Stomach (tissue), 9 donors: ENCODE measurements around the gene NYAP1. TPM values are rescaled to one million over a fixed set of nuclear protein-coding genes. Genes with fewer than 3 reads are reported as not detected.
"Not testable (repeated sequence)": the region's sequence is repeated elsewhere in the genome, so short reads cannot be mapped to it uniquely, and the experiment has no call there.

ENCODE experiments used
- DNase-seq, 2 donors: peaks; one replicate each; pipeline versions ENCODE4 v3.0.0 to v3.0.0-alpha.2; 2013 to 2019
- H3K27ac ChIP-seq, 5 donors: fragments of 200-600 bp in 4 of 5; sonication (generic) in 4 of 5; one replicate each; pipeline ENCODE4 v1.5.1; 2013 to 2019; ENCODE audit warnings: mild to moderate bottlenecking in 1 of 5, moderate library complexity in 1 of 5
- H3K27me3 ChIP-seq, 3 donors: fragments of 200-600 bp; sonication (generic); one replicate each; pipeline ENCODE4 v1.5.1; 2017 to 2019; ENCODE audit warnings: mixed run types in 1 of 3
- H3K36me3 ChIP-seq, 4 donors: fragments of 200-600 bp; sonication (generic); 1 replicate in 3 of 4; 2 replicates in 1 of 4; pipeline ENCODE4 v1.5.1; 2016 to 2019
- H3K4me1 ChIP-seq, 4 donors: fragments of 200-600 bp; sonication (generic); one replicate each; pipeline ENCODE4 v1.5.1; 2016 to 2019
- H3K4me3 ChIP-seq, 4 donors: fragments of 200-600 bp; sonication (generic) in 3 of 4; one replicate each; pipeline ENCODE4 v1.5.1; 2016 to 2019; ENCODE audit warnings: mild to moderate bottlenecking in 1 of 4
- H3K9me3 ChIP-seq, 4 donors: fragments of 200-600 bp; sonication (generic); one replicate each; pipeline ENCODE4 v1.5.1; 2016 to 2019
- EP300 ChIP-seq: sonication (generic); formaldehyde crosslinking; IDR thresholded peaks from one replicate; pipeline ENCODE4 v1.6.1; 2017; ENCODE audit warnings: antibody characterized with exemption
- POLR2A ChIP-seq, 4 donors: fragments of 450-650 bp; IDR thresholded peaks; one replicate each; pipeline ENCODE4 v1.6.1; 2016; ENCODE audit warnings: antibody characterized with exemption in 4 of 4, control low read depth in 2 of 4, mild to moderate bottlenecking in 1 of 4, moderate library complexity in 1 of 4
- POLR2AphosphoS5 ChIP-seq, 3 donors: sonication (generic); formaldehyde crosslinking; IDR thresholded peaks; one replicate each; pipeline ENCODE4 v1.6.1; 2016; ENCODE audit warnings: antibody characterized with exemption in 3 of 3
- WGBS, 5 donors: extraction: QIAGEN DNeasy Blood & Tissue Kit in 3 of 5; methylation state at CpG; one replicate each; pipeline versions ENCODE4 v1.1.5 to v1.1.7; 2013 to 2018; 5-methylcytosine and 5-hydroxymethylcytosine counted together
- intact Hi-C: fragments of 100-400 bp; cut with DNase I; formaldehyde crosslinking; loops from one replicate; pipeline ENCODE4 v1.15.1; 2023; ENCODE audit warnings: low total_unique reads
- polyA plus RNA-seq, 3 donors: library from polyadenylated mRNA; stranded (reverse); fragments of 200-250 nt; gene quantifications; one replicate each; pipeline ENCODE4 v1.2.3, GENCODE V29; 2013
- total RNA-seq, 5 donors: library from RNA; depleted of rRNA; stranded (reverse); fragments of >200 nt; gene quantifications; one replicate each; pipeline versions ENCODE4 v1.1.0 to v1.2.3, GENCODE V29; 2014 to 2016
- TF ChIP-seq, protein P1 (sequence below), 7 experiments: fragments of 450-650 bp in 4 of 7; fragments of 200-600 bp in 3 of 7; sonication (generic) in 3 of 7; IDR thresholded peaks; one replicate each; pipeline ENCODE4 v1.5.1; 2016 to 2019; ENCODE audit warnings: antibody characterized with exemption in 7 of 7, control low read depth in 2 of 7, mild to moderate bottlenecking in 1 of 7
- donor health status: healthy with polysubstance abuse.
- donor health status: Bipolar disorder and iron deficiency.
- donor health status: healthy.

NYAP1 gene
- total and polyA plus RNA-seq, 8 donors, result 0.48 to 0.75 (median 0.73) TPM; not detected in 5

GRCh38 chr7:100449190-100449795, 34.4 kb upstream of the NYAP1 start:
- H3K4me1 ChIP-seq, result peaks cover 0 to 23% (median 16%) of the 10 kb centered on the region in 4 donors
- H3K27ac ChIP-seq, result peak overlapping the region in 1 of 5 donors; percentile 90
- H3K36me3 ChIP-seq, result no peaks in the 10 kb centered on the region
- H3K4me3 ChIP-seq, result no peak overlapping the region
- 86 to 91% (median 86%) methylated on average over 13 of the region's 13 CpGs for WGBS, 5 donors
- DNase-seq, result no peak
- no peaks in the 10 kb centered on the region for H3K9me3 ChIP-seq
- no peaks in the 10 kb centered on the region for H3K27me3 ChIP-seq
- TF ChIP-seq EP300 (no peak), POLR2AphosphoS5 (IDR thresholded peaks at IDR 0.05) (no peak), POLR2A (IDR thresholded peaks at IDR 0.05) (no peak)
- TF ChIP-seq, protein P1, sequence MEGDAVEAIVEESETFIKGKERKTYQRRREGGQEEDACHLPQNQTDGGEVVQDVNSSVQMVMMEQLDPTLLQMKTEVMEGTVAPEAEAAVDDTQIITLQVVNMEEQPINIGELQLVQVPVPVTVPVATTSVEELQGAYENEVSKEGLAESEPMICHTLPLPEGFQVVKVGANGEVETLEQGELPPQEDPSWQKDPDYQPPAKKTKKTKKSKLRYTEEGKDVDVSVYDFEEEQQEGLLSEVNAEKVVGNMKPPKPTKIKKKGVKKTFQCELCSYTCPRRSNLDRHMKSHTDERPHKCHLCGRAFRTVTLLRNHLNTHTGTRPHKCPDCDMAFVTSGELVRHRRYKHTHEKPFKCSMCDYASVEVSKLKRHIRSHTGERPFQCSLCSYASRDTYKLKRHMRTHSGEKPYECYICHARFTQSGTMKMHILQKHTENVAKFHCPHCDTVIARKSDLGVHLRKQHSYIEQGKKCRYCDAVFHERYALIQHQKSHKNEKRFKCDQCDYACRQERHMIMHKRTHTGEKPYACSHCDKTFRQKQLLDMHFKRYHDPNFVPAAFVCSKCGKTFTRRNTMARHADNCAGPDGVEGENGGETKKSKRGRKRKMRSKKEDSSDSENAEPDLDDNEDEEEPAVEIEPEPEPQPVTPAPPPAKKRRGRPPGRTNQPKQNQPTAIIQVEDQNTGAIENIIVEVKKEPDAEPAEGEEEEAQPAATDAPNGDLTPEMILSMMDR (IDR thresholded peaks at IDR 0.05), result no peak
- intact Hi-C loops, result no loop called here

GRCh38 chr7:100452513-100452912, 31.2 kb upstream of the NYAP1 start:
- WGBS, 5 donors, result 81 to 96% (median 93%) methylated on average over 3 of the region's 3 CpGs
- intact Hi-C loops, result no loop called here

GRCh38 chr7:100453854-100454253, 29.9 kb upstream of the NYAP1 start:
- peaks cover 0 to 15% (median 9%) of the 10 kb centered on the region in 4 donors for H3K4me1 ChIP-seq
- H3K36me3 ChIP-seq, H3K4me3 ChIP-seq, H3K27me3 ChIP-seq, H3K27ac ChIP-seq, H3K9me3 ChIP-seq, DNase-seq, intact Hi-C loops: not testable (repeated sequence)
- WGBS, 5 donors, result 88 to 98% (median 95%) methylated on average over 8 of the region's 8 CpGs

More at GRCh38 chr7:100452513-100452912, 31.2 kb upstream of the NYAP1 start:
- no peaks in the 10 kb centered on the region for H3K36me3 ChIP-seq
- DNase-seq, result no peak
- TF ChIP-seq, protein P1 (IDR thresholded peaks at IDR 0.05), result no peak
- TF ChIP-seq POLR2AphosphoS5 (IDR thresholded peaks at IDR 0.05), result no peak
- no peak overlapping the region for H3K4me3 ChIP-seq
- H3K9me3 ChIP-seq, result no peaks in the 10 kb centered on the region
- no peaks in the 10 kb centered on the region for H3K27me3 ChIP-seq
- H3K27ac ChIP-seq, result no peak overlapping the region
- H3K4me1 ChIP-seq, result peaks cover 0 to 15% (median 9%) of the 10 kb centered on the region in 4 donors

- peaks cover 0 to 8% (median 7%) of the 10 kb centered on the region in 4 donors for H3K4me1 ChIP-seq
- H3K4me3 ChIP-seq, result no peak overlapping the region
- peaks cover 0 to 5% (median 2%) of the 10 kb centered on the region in 4 donors for H3K36me3 ChIP-seq
- TF ChIP-seq, protein P1 (IDR thresholded peaks at IDR 0.05), result no peak
- H3K9me3 ChIP-seq, result no peaks in the 10 kb centered on the region
- intact Hi-C loops, result no loop called here
- H3K27me3 ChIP-seq, result no peaks in the 10 kb centered on the region
- 84 to 89% (median 87%) methylated on average over 3 of the region's 3 CpGs for WGBS, 5 donors
- no peak overlapping the region for H3K27ac ChIP-seq
- no peak for DNase-seq
Observed at GRCh38 chr7:100455206-100455605, 28.5 kb upstream of the NYAP1 start.

DNA sequence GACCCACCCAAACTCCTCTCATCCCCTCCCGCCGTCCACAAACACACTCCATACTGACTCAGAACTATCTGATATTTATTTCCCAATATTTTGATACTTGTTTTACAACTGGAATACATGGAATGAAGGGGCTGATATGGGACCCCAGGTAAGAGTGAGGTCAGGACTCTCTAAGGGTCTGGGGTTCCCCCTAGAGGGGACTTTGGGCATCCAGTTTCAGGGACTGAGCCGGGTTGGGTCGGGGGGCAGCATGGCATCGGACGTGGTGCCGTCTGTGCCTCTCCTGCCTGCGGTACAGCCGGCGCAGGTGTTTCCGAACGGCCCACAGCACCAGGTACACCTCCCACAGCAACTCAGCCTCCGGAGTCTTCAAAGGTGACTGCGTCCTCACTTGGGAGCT, 27.2 kb upstream of the NYAP1 start:
- TF ChIP-seq EP300 (no peak), POLR2AphosphoS5 (IDR thresholded peaks at IDR 0.05) (no peak), POLR2A (IDR thresholded peaks at IDR 0.05) (no peak)
- TF ChIP-seq, protein P1 (IDR thresholded peaks at IDR 0.05), result no peak
- DNase-seq, result no peak
- Histone ChIP-seq H3K27ac (no peak overlapping the region), H3K36me3 (peaks cover 0 to 18% (median 3%) of the 10 kb centered on the region in 4 donors), H3K4me1 (no peaks in the 10 kb centered on the region), H3K4me3 (no peak overlapping the region), H3K27me3 (no peaks in the 10 kb centered on the region), H3K9me3 (no peaks in the 10 kb centered on the region)
- WGBS, 5 donors, result 87 to 92% (median 91%) methylated on average over 13 to 14 of the region's 14 CpGs
- intact Hi-C loops, result no loop called here
